Adipocyte (in vitro differentiated cells): ENCODE data around the gene MEF2D.
A peak's percentile ranks its signal among the peaks of the same experiment; 100 is the strongest.

Experiments
- DNase-seq: peaks from one replicate; pipeline ENCODE4 v3.0.0-alpha.2; 2015; ENCODE audit warnings: low read depth
- H3K27me3 ChIP-seq: replicated peaks from 2 replicates; pipeline ENCODE4 v1.7.0; 2013; ENCODE audit warnings: mild to moderate bottlenecking, low read length, moderate library complexity; ENCODE audit not compliant: control insufficient read depth, insufficient read depth
- H3K36me3 ChIP-seq: 2 replicates; pipeline ENCODE4 v1.7.0; 2013; ENCODE audit warnings: low read length, mild to moderate bottlenecking, moderate library complexity; ENCODE audit not compliant: control insufficient read depth, insufficient read depth, severe bottlenecking
- H3K4me1 ChIP-seq: 2 replicates; pipeline ENCODE4 v1.7.0; 2013; ENCODE audit warnings: mild to moderate bottlenecking, low read length, moderate library complexity; ENCODE audit not compliant: control insufficient read depth, insufficient read depth
- H3K4me3 ChIP-seq: 2 replicates; pipeline ENCODE4 v1.7.0; 2013; ENCODE audit warnings: mild to moderate bottlenecking, low read length, moderate library complexity
- H3K9ac ChIP-seq: 2 replicates; pipeline ENCODE4 v1.7.0; 2013; ENCODE audit warnings: mild to moderate bottlenecking, low read length, moderate library complexity
- H3K9me3 ChIP-seq: 2 replicates; pipeline ENCODE4 v1.7.0; 2013; ENCODE audit warnings: mild to moderate bottlenecking, low read length, moderate library complexity; ENCODE audit not compliant: control insufficient read depth

The MEF2D gene

GRCh38 chr1:156499194-156499841, 1.3 kb downstream of the MEF2D start:
- Histone ChIP-seq H3K9me3 (no peaks in the 10 kb centered on the region), H3K9ac (peak overlapping the region; percentile 98), H3K4me1 (peaks cover 75% of the 10 kb centered on the region), H3K4me3 (peak overlapping the region; percentile 93), H3K27me3 (no peaks in the 10 kb centered on the region), H3K36me3 (peaks cover 6% of the 10 kb centered on the region)
- DNase-seq: peak; percentile 52

DNA sequence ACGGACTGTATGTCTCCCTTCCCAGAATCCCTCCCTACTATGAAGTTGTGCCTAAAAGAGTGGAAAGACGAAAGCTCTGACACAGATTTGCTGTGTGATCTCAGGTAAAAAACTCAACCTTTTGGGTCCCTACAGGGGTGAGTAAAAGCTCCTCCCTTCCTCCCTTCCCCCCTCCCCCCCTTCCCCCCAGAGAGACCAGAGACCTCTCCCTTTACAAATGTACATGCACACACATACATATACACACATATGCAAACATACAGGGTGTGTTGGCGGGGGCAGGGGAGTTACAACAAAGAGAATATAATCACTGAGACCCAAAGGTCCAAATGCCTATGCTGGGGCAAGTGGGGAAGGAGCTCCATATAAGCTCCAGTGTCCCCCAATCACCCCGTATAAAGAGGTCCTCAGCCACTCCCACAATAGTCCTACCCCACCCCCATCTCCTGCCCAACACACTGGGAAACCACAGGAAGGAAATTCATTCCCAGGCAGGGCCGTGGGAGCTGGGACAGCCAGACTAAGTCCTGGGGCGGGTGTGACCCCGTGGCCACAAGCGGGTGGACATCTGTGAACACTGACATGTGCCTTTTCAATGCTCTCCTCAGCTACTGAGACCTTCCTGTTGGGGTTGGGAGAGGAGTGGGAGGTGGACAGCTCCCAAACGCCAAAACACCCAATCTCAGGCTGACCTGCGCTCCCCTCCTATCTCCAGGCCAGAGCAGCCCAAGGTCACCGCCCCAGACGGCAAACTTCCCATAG, 2.0 kb downstream of the MEF2D start:
- Histone ChIP-seq H3K36me3 (peaks cover 6% of the 10 kb centered on the region), H3K27me3 (no peaks in the 10 kb centered on the region), H3K9me3 (no peaks in the 10 kb centered on the region), H3K9ac (peak overlapping the region; percentile 98), H3K4me3 (peak overlapping the region; percentile 93), H3K4me1 (peaks cover 75% of the 10 kb centered on the region)
- peak; percentile 61 for DNase-seq

DNA sequence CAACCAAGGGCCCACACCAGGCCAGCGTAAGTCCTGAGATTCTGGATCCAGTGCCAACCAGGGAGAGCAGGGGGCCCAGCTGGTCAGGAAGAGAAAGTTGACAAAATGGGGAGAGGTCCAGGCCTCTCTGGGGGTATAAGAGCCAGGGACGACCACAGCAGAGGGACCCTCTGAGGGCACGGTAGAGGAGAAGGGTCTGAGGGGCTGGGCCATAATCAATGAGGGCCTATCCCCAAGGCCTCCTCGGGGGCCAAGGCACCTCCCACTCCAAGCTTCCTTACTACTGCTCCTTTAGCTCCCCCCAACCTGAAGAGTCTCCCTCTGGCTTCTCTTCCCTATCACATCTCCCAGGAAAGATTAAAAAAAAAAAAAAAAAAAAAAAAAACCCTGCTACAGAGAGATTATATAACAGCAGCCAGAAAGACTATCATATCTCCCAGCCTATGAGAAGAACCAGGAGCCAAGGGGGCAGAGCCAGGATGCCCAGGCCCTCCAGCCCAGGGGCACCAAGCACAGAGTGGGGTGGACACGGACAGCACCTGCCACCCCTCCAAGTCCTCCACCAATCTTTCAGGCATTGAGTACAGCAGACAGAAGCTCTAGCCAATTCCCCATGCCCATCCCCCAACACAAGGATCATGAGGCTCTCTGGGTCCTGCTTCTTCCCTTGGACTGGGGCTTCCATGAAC, 2.7 kb downstream of the MEF2D start:
- H3K4me3 ChIP-seq: peak overlapping the region; percentile 93
- DNase-seq: no peak
- H3K4me1 ChIP-seq: peaks cover 75% of the 10 kb centered on the region
- H3K36me3 ChIP-seq: peaks cover 6% of the 10 kb centered on the region
- H3K9ac ChIP-seq: no peak overlapping the region
- no peaks in the 10 kb centered on the region for H3K27me3 ChIP-seq
- no peaks in the 10 kb centered on the region for H3K9me3 ChIP-seq

GRCh38 chr1:156497078-156497742, 3.4 kb downstream of the MEF2D start:
- Histone ChIP-seq H3K36me3 (peaks cover 6% of the 10 kb centered on the region), H3K4me3 (peak overlapping the region; percentile 57), H3K9ac (peak overlapping the region; percentile 24), H3K4me1 (peaks cover 75% of the 10 kb centered on the region), H3K27me3 (no peaks in the 10 kb centered on the region), H3K9me3 (no peaks in the 10 kb centered on the region)
- no peak for DNase-seq

DNA sequence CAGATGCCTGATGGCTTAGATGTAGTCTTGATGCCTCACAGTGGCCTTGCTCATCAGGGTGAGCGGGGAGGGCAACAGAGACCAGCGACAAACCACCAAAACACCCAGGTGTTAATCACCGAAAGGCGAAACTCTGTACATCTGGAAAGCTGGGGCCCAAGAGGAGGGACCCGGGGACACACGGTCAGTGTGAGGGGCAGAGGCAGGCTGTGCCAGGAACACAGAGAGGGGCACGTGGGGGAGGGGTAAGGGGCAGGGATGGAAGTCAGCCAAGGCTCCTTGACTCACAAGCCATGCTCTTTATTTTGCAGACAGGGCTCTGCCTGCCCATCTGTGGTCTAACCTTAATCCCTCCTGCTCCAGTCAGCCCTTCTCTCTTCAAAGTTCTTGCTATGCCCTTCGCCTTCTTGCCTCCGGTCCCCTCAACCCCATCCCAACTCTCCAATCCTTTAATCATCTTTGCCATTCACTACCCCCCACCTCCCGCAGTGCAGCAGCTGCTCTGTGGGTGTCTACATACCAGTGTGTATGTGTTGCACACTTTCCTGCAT, 4.3 kb downstream of the MEF2D start:
- DNase-seq: peak; percentile 35
- H3K4me3 ChIP-seq: peak overlapping the region; percentile 57
- H3K9me3 ChIP-seq: no peaks in the 10 kb centered on the region
- peaks cover 76% of the 10 kb centered on the region for H3K4me1 ChIP-seq
- H3K36me3 ChIP-seq: peaks cover 6% of the 10 kb centered on the region
- no peaks in the 10 kb centered on the region for H3K27me3 ChIP-seq
- peak overlapping the region; percentile 24 for H3K9ac ChIP-seq

GRCh38 chr1:156495401-156496140, 5.0 kb downstream of the MEF2D start:
- Histone ChIP-seq H3K4me3 (peak overlapping the region; percentile 57), H3K36me3 (peaks cover 6% of the 10 kb centered on the region), H3K4me1 (peaks cover 83% of the 10 kb centered on the region), H3K27me3 (no peaks in the 10 kb centered on the region), H3K9ac (peak overlapping the region; percentile 12), H3K9me3 (no peaks in the 10 kb centered on the region)
- DNase-seq: no peak

DNA sequence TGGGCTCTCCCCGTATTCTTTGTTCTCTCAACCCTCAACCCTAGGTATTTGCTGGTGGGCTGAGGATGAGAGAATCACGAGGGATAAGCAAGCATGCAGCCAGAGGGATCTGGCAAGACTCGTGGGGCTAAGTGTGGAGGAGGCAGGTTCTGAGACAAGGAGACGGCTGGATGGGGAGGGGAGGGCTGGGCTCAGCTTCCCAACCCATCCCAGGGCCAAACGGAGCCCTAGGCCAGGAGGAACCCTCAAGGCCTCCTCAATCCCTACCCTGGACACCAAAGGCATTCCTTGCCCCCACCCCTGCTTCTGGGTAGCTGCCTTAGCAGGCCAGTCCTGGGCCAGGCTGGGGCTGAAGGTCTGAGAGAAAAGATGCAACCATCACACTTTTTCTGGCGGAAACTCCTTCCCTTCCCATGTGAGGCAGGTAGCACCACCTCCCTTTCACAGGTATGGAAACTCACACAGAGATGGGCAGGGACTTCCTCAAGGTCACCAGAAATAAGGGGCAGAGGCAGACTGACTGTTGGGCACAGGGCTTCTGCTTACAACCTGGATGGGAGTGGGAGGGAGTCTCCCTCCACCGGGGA, 6.2 kb downstream of the MEF2D start:
- no peaks in the 10 kb centered on the region for H3K9me3 ChIP-seq
- peaks cover 6% of the 10 kb centered on the region for H3K36me3 ChIP-seq
- H3K4me3 ChIP-seq: no peak overlapping the region
- H3K27me3 ChIP-seq: no peaks in the 10 kb centered on the region
- H3K9ac ChIP-seq: no peak overlapping the region
- no peak for DNase-seq
- H3K4me1 ChIP-seq: peaks cover 94% of the 10 kb centered on the region

DNA sequence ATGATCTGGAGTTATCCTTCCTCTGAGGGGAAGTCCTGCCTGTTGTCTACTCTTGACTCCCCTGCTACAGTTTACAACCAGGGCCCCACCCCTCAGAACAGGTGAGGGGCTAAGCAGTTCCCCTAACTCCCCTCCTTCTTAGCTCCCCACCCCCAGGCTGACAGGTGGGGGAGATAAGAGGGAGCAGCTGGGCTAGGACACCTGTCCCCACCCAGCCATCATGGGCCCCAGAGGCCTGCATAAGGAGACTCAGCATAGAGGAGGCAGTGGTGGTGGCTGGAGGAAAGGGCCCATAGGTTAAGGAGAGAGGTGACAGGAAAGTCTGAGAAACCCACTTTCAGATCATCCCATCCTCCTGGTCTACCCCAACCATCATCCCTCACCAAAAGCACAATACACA, 6.8 kb downstream of the MEF2D start:
- H3K4me1 ChIP-seq: peaks cover 98% of the 10 kb centered on the region
- peaks cover 6% of the 10 kb centered on the region for H3K36me3 ChIP-seq
- H3K9me3 ChIP-seq: no peaks in the 10 kb centered on the region
- no peak overlapping the region for H3K9ac ChIP-seq
- no peak for DNase-seq
- H3K27me3 ChIP-seq: no peaks in the 10 kb centered on the region
- H3K4me3 ChIP-seq: no peak overlapping the region

- H3K9me3 ChIP-seq: no peaks in the 10 kb centered on the region
- H3K4me1 ChIP-seq: peaks cover 97% of the 10 kb centered on the region
- H3K4me3 ChIP-seq: peak overlapping the region; percentile 24
- H3K9ac ChIP-seq: peak overlapping the region; percentile 14
- H3K27me3 ChIP-seq: no peaks in the 10 kb centered on the region
- no peak for DNase-seq
- H3K36me3 ChIP-seq: peaks cover 9% of the 10 kb centered on the region
Measured at GRCh38 chr1:156493154-156493631, 7.4 kb downstream of the MEF2D start.

- H3K4me3 ChIP-seq: peak overlapping the region; percentile 24
- H3K36me3 ChIP-seq: peaks cover 10% of the 10 kb centered on the region
- H3K4me1 ChIP-seq: peaks cover 92% of the 10 kb centered on the region
- H3K27me3 ChIP-seq: no peaks in the 10 kb centered on the region
- DNase-seq: no peak
- peak overlapping the region; percentile 14 for H3K9ac ChIP-seq
- no peaks in the 10 kb centered on the region for H3K9me3 ChIP-seq
Measured at GRCh38 chr1:156492591-156493080, 7.9 kb downstream of the MEF2D start.
